HepG2 (cell line): Measurements from ENCODE around the gene KRTAP5-6. TPM values are rescaled to one million over a fixed set of nuclear protein-coding genes. Genes with fewer than 3 reads are reported as not detected.

Source experiments
- ATF7 ChIP-seq, 2 experiments: fragments of 450-650 bp in 1 of 2; sonication (generic) in 1 of 2; formaldehyde crosslinking in 1 of 2; IDR thresholded peaks; 2 replicates each; pipeline versions ENCODE4 v1.4.0 to v1.6.1; 2016 to 2020; ENCODE audit warnings: antibody characterized with exemption in 1 of 2, mild to moderate bottlenecking in 1 of 2, missing genetic modification reagents in 1 of 2
- BRD4 ChIP-seq: sonication (generic); formaldehyde crosslinking; IDR thresholded peaks from 2 replicates; pipeline ENCODE4 v1.4.0; 2020; ENCODE audit warnings: missing genetic modification reagents
- CBX5 ChIP-seq: sonication (generic); formaldehyde crosslinking; IDR thresholded peaks from 2 replicates; pipeline ENCODE4 v1.4.0; 2020; ENCODE audit warnings: missing genetic modification reagents, borderline replicate concordance
- FOXP1 ChIP-seq, 2 experiments: fragments of 450-650 bp in 1 of 2; IDR thresholded peaks; 2 replicates each; pipeline ENCODE4 v1.6.1; 2017 to 2018; ENCODE audit warnings: antibody characterized with exemption in 1 of 2
- GABPA ChIP-seq, 2 experiments: IDR thresholded peaks; 2 replicates each; pipeline ENCODE4 v1.6.1; 2011 to 2016; ENCODE audit warnings: low read depth in 2 of 2, low read length in 1 of 2, missing biosample characterization in 1 of 2, missing genetic modification characterization in 1 of 2
- HOXA3 ChIP-seq: sonication (generic); formaldehyde crosslinking; IDR thresholded peaks from 2 replicates; pipeline ENCODE4 v1.5.0; 2020; ENCODE audit warnings: missing genetic modification reagents
- MED1 ChIP-seq: sonication (generic); formaldehyde crosslinking; IDR thresholded peaks from 2 replicates; pipeline ENCODE4 v1.4.0; 2020; ENCODE audit warnings: missing genetic modification reagents
- MYC ChIP-seq: sonication (generic); formaldehyde crosslinking; IDR thresholded peaks from 2 replicates; pipeline ENCODE4 v1.9.0; 2021; ENCODE audit warnings: missing genetic modification reagents, borderline replicate concordance
- NFYB ChIP-seq: sonication (generic); formaldehyde crosslinking; IDR thresholded peaks from 2 replicates; pipeline ENCODE4 v1.4.0; 2020; ENCODE audit warnings: missing genetic modification reagents
- PPARG ChIP-seq: conservative IDR thresholded peaks from 2 replicates; pipeline ENCODE4 v1.6.1; 2016; ENCODE audit warnings: missing biosample characterization, missing genetic modification reagents
- RFX3 ChIP-seq: IDR thresholded peaks from 2 replicates; pipeline ENCODE4 v1.6.1; 2016; ENCODE audit warnings: missing biosample characterization, missing genetic modification reagents
- SIX1 ChIP-seq: sonication (generic); formaldehyde crosslinking; IDR thresholded peaks from 2 replicates; pipeline ENCODE4 v1.4.0; 2020; ENCODE audit warnings: missing genetic modification reagents, borderline replicate concordance
- TBX3 ChIP-seq: fragments of 450-650 bp; IDR thresholded peaks from 2 replicates; pipeline ENCODE4 v1.6.1; 2017; ENCODE audit warnings: antibody characterized with exemption, mild to moderate bottlenecking, inconsistent platforms, borderline replicate concordance
- ZNF124 ChIP-seq: sonication (generic); formaldehyde crosslinking; IDR thresholded peaks from 2 replicates; pipeline ENCODE4 v1.4.0; 2020; ENCODE audit warnings: missing genetic modification reagents
- ZNF607 ChIP-seq: sonication (generic); formaldehyde crosslinking; IDR thresholded peaks from 2 replicates; pipeline ENCODE4 v1.5.1; 2020; ENCODE audit warnings: missing genetic modification reagents, mild to moderate bottlenecking, borderline replicate concordance
- ZSCAN25 ChIP-seq: sonication (generic); formaldehyde crosslinking; IDR thresholded peaks from 2 replicates; pipeline ENCODE4 v1.8.0; 2022; ENCODE audit warnings: mild to moderate bottlenecking, missing genetic modification reagents
- polyA plus RNA-seq, 8 experiments: library from polyadenylated mRNA; depleted of rRNA in 3 of 8; stranded (reverse) in 7 of 8; unstranded in 1 of 8; fragments of >200 nt; fragmentation: Illumina TruSeq in 4 of 8; extraction: Trizol in 4 of 8; gene quantifications; 2 replicates each; pipeline versions ENCODE4 v1.2.1 to v1.2.3, GENCODE V29; 2011 to 2016; ENCODE audit warnings: low read depth in 4 of 8, missing spikeins in 1 of 8, mixed read lengths in 1 of 8; ENCODE audit not compliant: insufficient read depth in 1 of 8
- total RNA-seq, 5 experiments: library from RNA; depleted of rRNA; stranded (reverse); fragments of >200 nt; fragmentation: Illumina TruSeq; extraction: Trizol; gene quantifications; 2 replicates each; pipeline ENCODE4 v1.2.3, GENCODE V29; 2016; ENCODE audit warnings: low read depth in 1 of 5
- TF ChIP-seq, protein P1 (sequence below): sonication (generic); formaldehyde crosslinking; IDR thresholded peaks from 2 replicates; pipeline ENCODE4 v1.5.1; 2020; ENCODE audit warnings: missing genetic modification reagents, mild to moderate bottlenecking, borderline replicate concordance
- TF ChIP-seq, protein P2 (sequence below): sonication (generic); formaldehyde crosslinking; IDR thresholded peaks from 2 replicates; pipeline ENCODE4 v1.9.0; 2021; ENCODE audit warnings: mild to moderate bottlenecking, missing genetic modification reagents
- TF ChIP-seq, protein P3 (sequence below): sonication (generic); formaldehyde crosslinking; IDR thresholded peaks from 2 replicates; pipeline ENCODE4 v1.5.0; 2020; ENCODE audit warnings: missing genetic modification reagents
- TF ChIP-seq, protein P4 (sequence below): IDR thresholded peaks from 2 replicates; pipeline ENCODE4 v1.6.1; 2016; ENCODE audit warnings: missing compliant biosample characterization, missing genetic modification reagents, borderline replicate concordance

The KRTAP5-6 gene
- total and polyA plus RNA-seq, 2 of the 13 experiments (the other 11 are each of a cell fraction or from before 2014, with no cell fraction given): not detected

DNA sequence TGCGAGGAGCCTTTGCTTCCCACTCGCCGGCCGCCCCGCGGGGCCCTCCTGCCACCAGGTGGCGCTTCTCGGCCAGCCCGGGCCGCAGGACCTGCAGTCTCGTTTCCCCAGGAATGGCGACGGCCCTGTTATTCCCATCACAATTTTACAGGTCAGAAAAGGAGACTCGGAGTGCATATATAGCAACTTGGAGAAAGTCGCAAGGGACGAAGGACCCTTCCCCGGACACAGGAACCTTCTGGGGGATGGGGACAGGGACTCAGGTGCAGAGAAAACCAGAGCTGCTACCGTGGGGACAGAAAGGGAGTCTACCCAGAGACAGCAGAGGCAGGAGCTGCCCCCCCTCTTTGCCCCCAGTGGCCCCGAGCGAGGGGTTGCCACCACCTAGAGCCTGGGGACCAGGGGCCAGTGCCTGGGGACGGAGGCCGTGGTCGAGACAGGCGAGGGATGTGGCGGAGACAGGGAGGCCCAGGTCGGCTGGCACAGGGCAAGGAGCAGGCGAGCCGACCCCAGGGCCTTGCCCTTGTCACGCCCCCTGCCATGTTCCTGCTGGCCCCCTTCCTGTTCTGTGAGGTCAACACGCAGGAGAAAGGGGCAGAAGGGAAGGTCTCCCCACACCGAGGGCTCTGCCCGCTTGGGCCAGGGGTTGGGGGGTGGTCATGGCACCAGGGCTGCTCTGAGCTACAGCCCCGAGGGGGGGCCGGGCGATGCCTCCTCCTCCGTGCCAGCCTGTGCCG lies 3.5 kb upstream of the KRTAP5-6 start (continued):
- TF ChIP-seq HOXA3 (CRISPR knock-in tag): peak; percentile 80
- TF ChIP-seq ATF7 (IDR thresholded peaks at IDR 0.05): no peak
- 0 out of 2 replicates have a peak, but pooled peaks have one; percentile 18 for TF ChIP-seq ATF7 (CRISPR knock-in tag; IDR thresholded peaks at IDR 0.05)
- TF ChIP-seq ZSCAN25 (CRISPR knock-in tag): no peak
- TF ChIP-seq, protein P1, sequence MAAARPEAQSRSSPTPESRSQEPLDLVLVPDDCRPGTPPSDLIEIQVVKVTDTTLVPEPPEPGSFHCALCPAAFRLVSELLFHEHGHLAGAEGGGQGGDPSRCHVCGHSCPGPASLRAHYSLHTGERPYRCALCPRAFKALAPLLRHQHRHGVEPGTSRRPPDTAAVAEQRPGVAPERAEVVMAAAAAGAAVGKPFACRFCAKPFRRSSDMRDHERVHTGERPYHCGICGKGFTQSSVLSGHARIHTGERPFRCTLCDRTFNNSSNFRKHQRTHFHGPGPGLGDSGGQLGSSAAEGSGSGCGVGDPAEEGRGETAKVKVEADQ: 0 out of 2 replicates have a peak, but pooled peaks have one; percentile 53
- TF ChIP-seq BRD4 (CRISPR knock-in tag): 0 out of 2 replicates have a peak, but pooled peaks have one; percentile 81
- peak; percentile 91 for TF ChIP-seq MED1 (CRISPR knock-in tag)
- TF ChIP-seq, protein P2, sequence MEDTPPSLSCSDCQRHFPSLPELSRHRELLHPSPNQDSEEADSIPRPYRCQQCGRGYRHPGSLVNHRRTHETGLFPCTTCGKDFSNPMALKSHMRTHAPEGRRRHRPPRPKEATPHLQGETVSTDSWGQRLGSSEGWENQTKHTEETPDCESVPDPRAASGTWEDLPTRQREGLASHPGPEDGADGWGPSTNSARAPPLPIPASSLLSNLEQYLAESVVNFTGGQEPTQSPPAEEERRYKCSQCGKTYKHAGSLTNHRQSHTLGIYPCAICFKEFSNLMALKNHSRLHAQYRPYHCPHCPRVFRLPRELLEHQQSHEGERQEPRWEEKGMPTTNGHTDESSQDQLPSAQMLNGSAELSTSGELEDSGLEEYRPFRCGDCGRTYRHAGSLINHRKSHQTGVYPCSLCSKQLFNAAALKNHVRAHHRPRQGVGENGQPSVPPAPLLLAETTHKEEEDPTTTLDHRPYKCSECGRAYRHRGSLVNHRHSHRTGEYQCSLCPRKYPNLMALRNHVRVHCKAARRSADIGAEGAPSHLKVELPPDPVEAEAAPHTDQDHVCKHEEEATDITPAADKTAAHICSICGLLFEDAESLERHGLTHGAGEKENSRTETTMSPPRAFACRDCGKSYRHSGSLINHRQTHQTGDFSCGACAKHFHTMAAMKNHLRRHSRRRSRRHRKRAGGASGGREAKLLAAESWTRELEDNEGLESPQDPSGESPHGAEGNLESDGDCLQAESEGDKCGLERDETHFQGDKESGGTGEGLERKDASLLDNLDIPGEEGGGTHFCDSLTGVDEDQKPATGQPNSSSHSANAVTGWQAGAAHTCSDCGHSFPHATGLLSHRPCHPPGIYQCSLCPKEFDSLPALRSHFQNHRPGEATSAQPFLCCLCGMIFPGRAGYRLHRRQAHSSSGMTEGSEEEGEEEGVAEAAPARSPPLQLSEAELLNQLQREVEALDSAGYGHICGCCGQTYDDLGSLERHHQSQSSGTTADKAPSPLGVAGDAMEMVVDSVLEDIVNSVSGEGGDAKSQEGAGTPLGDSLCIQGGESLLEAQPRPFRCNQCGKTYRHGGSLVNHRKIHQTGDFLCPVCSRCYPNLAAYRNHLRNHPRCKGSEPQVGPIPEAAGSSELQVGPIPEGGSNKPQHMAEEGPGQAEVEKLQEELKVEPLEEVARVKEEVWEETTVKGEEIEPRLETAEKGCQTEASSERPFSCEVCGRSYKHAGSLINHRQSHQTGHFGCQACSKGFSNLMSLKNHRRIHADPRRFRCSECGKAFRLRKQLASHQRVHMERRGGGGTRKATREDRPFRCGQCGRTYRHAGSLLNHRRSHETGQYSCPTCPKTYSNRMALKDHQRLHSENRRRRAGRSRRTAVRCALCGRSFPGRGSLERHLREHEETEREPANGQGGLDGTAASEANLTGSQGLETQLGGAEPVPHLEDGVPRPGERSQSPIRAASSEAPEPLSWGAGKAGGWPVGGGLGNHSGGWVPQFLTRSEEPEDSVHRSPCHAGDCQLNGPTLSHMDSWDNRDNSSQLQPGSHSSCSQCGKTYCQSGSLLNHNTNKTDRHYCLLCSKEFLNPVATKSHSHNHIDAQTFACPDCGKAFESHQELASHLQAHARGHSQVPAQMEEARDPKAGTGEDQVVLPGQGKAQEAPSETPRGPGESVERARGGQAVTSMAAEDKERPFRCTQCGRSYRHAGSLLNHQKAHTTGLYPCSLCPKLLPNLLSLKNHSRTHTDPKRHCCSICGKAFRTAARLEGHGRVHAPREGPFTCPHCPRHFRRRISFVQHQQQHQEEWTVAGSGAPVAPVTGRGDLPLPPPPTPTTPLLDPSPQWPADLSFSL (CRISPR knock-in tag): no peak
- TF ChIP-seq SIX1 (CRISPR knock-in tag): no peak
- TF ChIP-seq ZNF607 (CRISPR knock-in tag): no peak; the same call in 1 of the 2 replicates
- TF ChIP-seq GABPA (IDR thresholded peaks at IDR 0.05; ENCODE audit: low read depth, low read length): no peak
- TF ChIP-seq GABPA (CRISPR knock-in tag; IDR thresholded peaks at IDR 0.05; ENCODE audit: low read depth): no peak
- TF ChIP-seq RFX3 (CRISPR knock-in tag): no peak
- no peak for TF ChIP-seq TBX3
- no peak for TF ChIP-seq NFYB (CRISPR knock-in tag)
- TF ChIP-seq, protein P3, sequence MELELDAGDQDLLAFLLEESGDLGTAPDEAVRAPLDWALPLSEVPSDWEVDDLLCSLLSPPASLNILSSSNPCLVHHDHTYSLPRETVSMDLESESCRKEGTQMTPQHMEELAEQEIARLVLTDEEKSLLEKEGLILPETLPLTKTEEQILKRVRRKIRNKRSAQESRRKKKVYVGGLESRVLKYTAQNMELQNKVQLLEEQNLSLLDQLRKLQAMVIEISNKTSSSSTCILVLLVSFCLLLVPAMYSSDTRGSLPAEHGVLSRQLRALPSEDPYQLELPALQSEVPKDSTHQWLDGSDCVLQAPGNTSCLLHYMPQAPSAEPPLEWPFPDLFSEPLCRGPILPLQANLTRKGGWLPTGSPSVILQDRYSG: no peak
- no peak; the same call in 1 of the 2 replicates for TF ChIP-seq MYC
- no peak; the same call in 1 of the 2 replicates for TF ChIP-seq PPARG (CRISPR knock-in tag)
- 0 out of 2 replicates have a peak, but pooled peaks have one; percentile 17 for TF ChIP-seq ZNF124
- no peak for TF ChIP-seq CBX5
- TF ChIP-seq, protein P4, sequence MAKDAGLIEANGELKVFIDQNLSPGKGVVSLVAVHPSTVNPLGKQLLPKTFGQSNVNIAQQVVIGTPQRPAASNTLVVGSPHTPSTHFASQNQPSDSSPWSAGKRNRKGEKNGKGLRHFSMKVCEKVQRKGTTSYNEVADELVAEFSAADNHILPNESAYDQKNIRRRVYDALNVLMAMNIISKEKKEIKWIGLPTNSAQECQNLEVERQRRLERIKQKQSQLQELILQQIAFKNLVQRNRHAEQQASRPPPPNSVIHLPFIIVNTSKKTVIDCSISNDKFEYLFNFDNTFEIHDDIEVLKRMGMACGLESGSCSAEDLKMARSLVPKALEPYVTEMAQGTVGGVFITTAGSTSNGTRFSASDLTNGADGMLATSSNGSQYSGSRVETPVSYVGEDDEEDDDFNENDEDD (CRISPR knock-in tag): peak; percentile 43; the same call in 1 of the 2 replicates
- TF ChIP-seq FOXP1 (IDR thresholded peaks at IDR 0.05): no peak
- TF ChIP-seq FOXP1 (CRISPR knock-in tag; IDR thresholded peaks at IDR 0.05): no peak
